ENCODE data around the gene FBXL4. TPM values are rescaled to one million over a fixed set of nuclear protein-coding genes. Genes with fewer than 3 reads are reported as not detected.

Gene FBXL4
- total and polyA plus RNA-seq, 2 experiments from 2014 or later = 10.8 to 31.0 TPM

GRCh38 chr6:98931696-98932095 is 16.1 kb downstream of the FBXL4 start:
- Histone ChIP-seq H3K9me3 (ENCODE audit: low read depth) (no peaks in the 10 kb centered on the region), H2AFZ (no peak overlapping the region), H4K20me1 (ENCODE audit: insufficient read depth, poor library complexity, severe bottlenecking) (no peaks in the 10 kb centered on the region), H3K4me3 (no peak overlapping the region), H3K79me2 (peaks cover 84% of the 10 kb centered on the region), H3K4me1 (ENCODE audit: insufficient read depth) (no peaks in the 10 kb centered on the region), H3K9me2 (replicated peaks; ENCODE audit: insufficient read depth) (no peaks in the 10 kb centered on the region), H3K4me2 (no peak overlapping the region), H3K27me3 (no peaks in the 10 kb centered on the region), H3K27ac (no peak overlapping the region), H3K36me3 (replicated peaks; ENCODE audit: insufficient read depth, low read depth) (no peaks in the 10 kb centered on the region)
- DNase-seq (ENCODE audit: low spot score) = no peak
- TF ChIP-seq, protein P1, sequence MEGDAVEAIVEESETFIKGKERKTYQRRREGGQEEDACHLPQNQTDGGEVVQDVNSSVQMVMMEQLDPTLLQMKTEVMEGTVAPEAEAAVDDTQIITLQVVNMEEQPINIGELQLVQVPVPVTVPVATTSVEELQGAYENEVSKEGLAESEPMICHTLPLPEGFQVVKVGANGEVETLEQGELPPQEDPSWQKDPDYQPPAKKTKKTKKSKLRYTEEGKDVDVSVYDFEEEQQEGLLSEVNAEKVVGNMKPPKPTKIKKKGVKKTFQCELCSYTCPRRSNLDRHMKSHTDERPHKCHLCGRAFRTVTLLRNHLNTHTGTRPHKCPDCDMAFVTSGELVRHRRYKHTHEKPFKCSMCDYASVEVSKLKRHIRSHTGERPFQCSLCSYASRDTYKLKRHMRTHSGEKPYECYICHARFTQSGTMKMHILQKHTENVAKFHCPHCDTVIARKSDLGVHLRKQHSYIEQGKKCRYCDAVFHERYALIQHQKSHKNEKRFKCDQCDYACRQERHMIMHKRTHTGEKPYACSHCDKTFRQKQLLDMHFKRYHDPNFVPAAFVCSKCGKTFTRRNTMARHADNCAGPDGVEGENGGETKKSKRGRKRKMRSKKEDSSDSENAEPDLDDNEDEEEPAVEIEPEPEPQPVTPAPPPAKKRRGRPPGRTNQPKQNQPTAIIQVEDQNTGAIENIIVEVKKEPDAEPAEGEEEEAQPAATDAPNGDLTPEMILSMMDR (IDR thresholded peaks at IDR 0.05; ENCODE audit: poor library complexity) = no peak
- TF ChIP-seq EZH2 (IDR thresholded peaks at IDR 0.05; ENCODE audit: borderline replicate concordance) (no peak), EZH2phosphoT487 (IDR thresholded peaks at IDR 0.05; ENCODE audit: low read depth, severe bottlenecking, unreplicated experiment) (no peak)
- WGBS (ENCODE audit: low lambda C conversion rate, missing lambda C conversion rate) = 96% methylated on average over 3 of the region's 3 CpGs

GRCh38 chr6:98929498-98930060 is 18.2 kb downstream of the FBXL4 start:
- Histone ChIP-seq H3K4me2 (no peak overlapping the region), H3K4me3 (no peak overlapping the region), H3K4me1 (ENCODE audit: insufficient read depth) (no peaks in the 10 kb centered on the region), H3K9me2 (replicated peaks; ENCODE audit: insufficient read depth) (no peaks in the 10 kb centered on the region), H3K27ac (no peak overlapping the region), H3K9me3 (ENCODE audit: low read depth) (no peaks in the 10 kb centered on the region), H4K20me1 (ENCODE audit: insufficient read depth, poor library complexity, severe bottlenecking) (no peaks in the 10 kb centered on the region), H3K27me3 (no peaks in the 10 kb centered on the region), H3K79me2 (peaks cover 76% of the 10 kb centered on the region), H3K36me3 (replicated peaks; ENCODE audit: insufficient read depth, low read depth) (no peaks in the 10 kb centered on the region), H2AFZ (no peak overlapping the region)
- WGBS (ENCODE audit: low lambda C conversion rate, missing lambda C conversion rate) = 94% methylated on average over 1 of the region's 2 CpGs
- no peak for DNase-seq (ENCODE audit: low spot score)
- TF ChIP-seq, protein P1 (IDR thresholded peaks at IDR 0.05; ENCODE audit: poor library complexity) = no peak
- no peak for TF ChIP-seq EZH2phosphoT487 (IDR thresholded peaks at IDR 0.05; ENCODE audit: low read depth, severe bottlenecking, unreplicated experiment)
- TF ChIP-seq EZH2 (IDR thresholded peaks at IDR 0.05; ENCODE audit: borderline replicate concordance) = no peak

GRCh38 chr6:98928688-98929087 is 19.1 kb downstream of the FBXL4 start:
- DNase-seq (ENCODE audit: low spot score) = no peak
- Histone ChIP-seq H3K27ac (no peak overlapping the region), H3K9me2 (replicated peaks; ENCODE audit: insufficient read depth) (no peaks in the 10 kb centered on the region), H3K27me3 (no peaks in the 10 kb centered on the region), H3K9me3 (ENCODE audit: low read depth) (no peaks in the 10 kb centered on the region), H2AFZ (no peak overlapping the region), H3K4me1 (ENCODE audit: insufficient read depth) (no peaks in the 10 kb centered on the region), H3K79me2 (peaks cover 70% of the 10 kb centered on the region), H3K4me3 (no peak overlapping the region), H3K4me2 (no peak overlapping the region), H3K36me3 (replicated peaks; ENCODE audit: insufficient read depth, low read depth) (no peaks in the 10 kb centered on the region), H4K20me1 (ENCODE audit: insufficient read depth, poor library complexity, severe bottlenecking) (no peaks in the 10 kb centered on the region)
- TF ChIP-seq EZH2 (IDR thresholded peaks at IDR 0.05; ENCODE audit: borderline replicate concordance) (no peak), EZH2phosphoT487 (IDR thresholded peaks at IDR 0.05; ENCODE audit: low read depth, severe bottlenecking, unreplicated experiment) (no peak)
- TF ChIP-seq, protein P1 (IDR thresholded peaks at IDR 0.05; ENCODE audit: poor library complexity) = no peak
- WGBS (ENCODE audit: low lambda C conversion rate, missing lambda C conversion rate) = 95% methylated on average over 3 of the region's 3 CpGs

All from hepatocyte (in vitro differentiated cells).